ENCODE results near the gene PHLDA2. TPM values are rescaled to one million over a fixed set of nuclear protein-coding genes. Genes with fewer than 3 reads are reported as not detected.

Gene PHLDA2
- total RNA-seq, 1 donor from 2014 or later: 7.2 TPM

DNA sequence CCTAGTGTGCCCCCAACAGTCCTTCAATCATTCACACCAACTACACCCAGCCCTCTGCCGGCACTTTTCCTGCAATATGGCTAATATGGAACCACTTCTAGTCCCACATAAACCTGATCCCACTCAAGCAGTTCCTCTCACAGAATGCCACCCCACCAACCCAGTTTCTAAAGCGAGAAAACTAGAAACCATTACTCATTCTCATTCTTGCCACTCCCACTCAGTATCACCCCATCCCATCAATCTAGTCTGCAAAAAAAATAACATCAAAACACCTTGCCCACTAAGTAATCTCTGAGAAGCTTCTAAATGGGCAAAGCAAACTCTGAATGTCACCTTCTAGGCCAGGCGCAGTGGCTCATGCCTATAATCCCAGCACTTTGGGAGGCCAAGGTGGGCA is 45.1 kb upstream of the PHLDA2 start:
- DNase-seq (no peak), ATAC-seq (no peak)
- intact Hi-C loops (cut with DNase I): no loop called here
- no peaks in the 10 kb centered on the region for H3K9me3 ChIP-seq
- H3K4me1 ChIP-seq: no peaks in the 10 kb centered on the region
- H3K36me3 ChIP-seq: peaks cover 99% of the 10 kb centered on the region
- no peak overlapping the region for H3K4me3 ChIP-seq
- H3K27me3 ChIP-seq (ENCODE audit: low read depth): no peaks in the 10 kb centered on the region
- H3K27ac ChIP-seq: no peak overlapping the region
- no peak for TF ChIP-seq CTCF (IDR thresholded peaks at IDR 0.05)

DNA sequence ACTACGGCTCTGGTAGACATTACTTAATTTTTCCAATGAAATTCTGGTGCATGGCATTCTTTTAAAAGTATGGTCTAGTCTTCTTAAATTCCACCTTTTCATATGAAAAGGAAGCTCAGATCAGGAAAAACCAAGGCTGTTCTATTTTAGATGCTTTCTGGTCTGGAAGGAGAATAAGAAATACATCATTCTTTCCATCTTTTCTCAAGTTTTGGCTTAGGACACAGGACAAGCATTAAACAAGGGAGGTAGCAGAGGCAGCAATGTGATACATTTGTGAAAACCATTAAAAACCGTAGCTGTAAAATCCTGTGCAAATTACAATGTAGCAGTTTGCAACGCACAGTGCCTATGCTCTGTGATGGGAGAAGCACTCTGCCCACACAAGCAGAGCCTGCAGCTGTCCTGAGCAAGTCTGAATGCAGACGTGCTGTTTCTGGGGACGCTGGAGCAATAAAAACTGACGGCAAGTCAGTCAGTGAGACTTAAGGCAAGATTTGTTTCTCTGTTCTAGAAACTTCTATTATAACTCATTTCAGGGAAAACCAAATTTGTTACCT is 39.2 kb upstream of the PHLDA2 start:
- ATAC-seq: no peak
- no peak for TF ChIP-seq CTCF (IDR thresholded peaks at IDR 0.05)
- no peak overlapping the region for H3K4me3 ChIP-seq
- no peaks in the 10 kb centered on the region for H3K9me3 ChIP-seq
- intact Hi-C loops (cut with DNase I): no loop called here
- no peaks in the 10 kb centered on the region for H3K4me1 ChIP-seq
- H3K27me3 ChIP-seq (ENCODE audit: low read depth): no peaks in the 10 kb centered on the region
- DNase-seq: no peak
- no peak overlapping the region for H3K27ac ChIP-seq
- peaks cover 100% of the 10 kb centered on the region for H3K36me3 ChIP-seq

- DNase-seq (no peak), ATAC-seq (no peak)
- no peak for TF ChIP-seq CTCF (IDR thresholded peaks at IDR 0.05)
- H3K27ac ChIP-seq: no peak overlapping the region
- no peaks in the 10 kb centered on the region for H3K9me3 ChIP-seq
- no peak overlapping the region for H3K4me3 ChIP-seq
- intact Hi-C loops (cut with DNase I): no loop called here
- no peaks in the 10 kb centered on the region for H3K27me3 ChIP-seq (ENCODE audit: low read depth)
- no peaks in the 10 kb centered on the region for H3K4me1 ChIP-seq
- H3K36me3 ChIP-seq: peaks cover 85% of the 10 kb centered on the region
Observed at GRCh38 chr11:2964782-2965181, 35.6 kb upstream of the PHLDA2 start.

- intact Hi-C loops (cut with DNase I): no loop called here
- H3K36me3 ChIP-seq: peaks cover 85% of the 10 kb centered on the region
Observed at GRCh38 chr11:2963761-2964160, 34.5 kb upstream of the PHLDA2 start.

DNA sequence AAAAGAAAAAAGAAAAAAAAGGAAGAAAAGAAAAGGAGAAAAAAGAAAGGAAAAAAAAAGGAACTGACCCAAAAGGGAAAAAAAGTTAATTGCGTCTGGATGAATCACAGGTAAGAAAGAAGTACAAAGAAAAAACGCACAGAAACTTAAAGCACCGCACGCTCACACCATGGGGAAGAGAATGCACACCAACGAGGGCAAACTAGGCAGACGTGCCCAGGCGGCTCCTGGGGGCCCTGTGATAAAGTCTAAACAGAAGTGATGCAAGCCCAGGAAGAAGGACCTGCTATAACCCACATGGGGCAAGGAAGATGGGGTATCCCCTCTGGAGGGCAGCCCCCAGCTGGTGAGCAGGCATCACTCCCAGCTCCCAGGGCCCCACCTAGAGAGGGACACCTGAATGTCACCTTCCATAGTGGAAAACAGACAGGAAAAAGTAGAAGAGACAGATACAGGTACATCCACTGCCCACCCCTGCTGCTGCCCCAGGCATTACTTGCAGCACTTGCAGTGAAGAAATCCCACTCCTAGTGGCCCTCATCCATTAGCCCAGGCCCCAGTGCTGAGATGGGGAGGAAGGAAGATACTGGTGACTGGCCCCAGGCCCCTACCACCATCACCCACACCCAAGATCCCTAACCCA is 34.0 kb upstream of the PHLDA2 start:
- peaks cover 85% of the 10 kb centered on the region for H3K36me3 ChIP-seq
- peaks cover 2% of the 10 kb centered on the region for H3K4me1 ChIP-seq
- intact Hi-C loops (cut with DNase I): no loop called here
- TF ChIP-seq CTCF (IDR thresholded peaks at IDR 0.05): no peak
- H3K27me3 ChIP-seq (ENCODE audit: low read depth): no peaks in the 10 kb centered on the region
- H3K27ac ChIP-seq: no peak overlapping the region
- no peak for DNase-seq
- ATAC-seq: no peak
- no peaks in the 10 kb centered on the region for H3K9me3 ChIP-seq
- H3K4me3 ChIP-seq: no peak overlapping the region

More at GRCh38 chr11:2963761-2964160, 34.5 kb upstream of the PHLDA2 start:
- DNase-seq (no peak), ATAC-seq (no peak)
- TF ChIP-seq CTCF (IDR thresholded peaks at IDR 0.05): no peak
- Histone ChIP-seq H3K27me3 (ENCODE audit: low read depth) (no peaks in the 10 kb centered on the region), H3K4me3 (no peak overlapping the region), H3K4me1 (no peaks in the 10 kb centered on the region), H3K27ac (no peak overlapping the region), H3K9me3 (no peaks in the 10 kb centered on the region)

Data from lower lobe of right lung (tissue), 2 donors.